HCT116 (cell line): ENCODE results near the gene PRPF6. TPM values are rescaled to one million over a fixed set of nuclear protein-coding genes. Genes with fewer than 3 reads are reported as not detected.
A peak's percentile ranks its signal among the peaks of the same experiment; 100 is the strongest.

Experiments
- ATAC-seq: fragments of 200-7000 bp; cut with Tn5 transposase; 2 replicates; pipeline ENCODE4 v1.9.1; 2020; ENCODE audit warnings: mild to moderate bottlenecking, moderate library complexity
- BruUV-seq: library from RNA; stranded (reverse); fragments of 400-500 nt; replicated peaks from 2 replicates; lab custom pipeline; 2021; lab: Mats Ljungman, UMichigan
- CTCF ChIA-PET: fragments of 300-600 bp; sonication (Branson Sonifier 250); formaldehyde crosslinking; loops from one replicate; lab custom pipeline; 2021; ENCODE audit warnings: antibody characterized with exemption; lab: Charles Lee
- POLR2A ChIA-PET: fragments of 300-600, 350-600 bp; sonication (Branson Sonifier 250); formaldehyde crosslinking; loops from one replicate; lab custom pipeline; 2021; ENCODE audit warnings: antibody characterized with exemption; lab: Charles Lee
- RAD21 ChIA-PET, 2 experiments: fragments of 300-600 bp; sonication (Branson Sonifier 250); formaldehyde crosslinking; loops; one replicate each; lab custom pipeline; 2023; ENCODE audit warnings: low total read pairs in 2 of 2; ENCODE audit not compliant: uncharacterized antibody in 2 of 2, unreplicated experiment in 2 of 2, low non-redundant PET in 1 of 2; lab: Charles Lee
- DNase-seq: peaks from one replicate; pipeline ENCODE4 v3.0.0-alpha.2; 2010; ENCODE audit warnings: low read depth, low spot score
- H2AFZ ChIP-seq: fragments of 200-600 bp; shearing (Covaris generic), sonication (generic); 2 replicates; pipeline ENCODE4 v1.6.1; 2017; ENCODE audit warnings: low read depth, mixed run types, mixed read lengths, antibody characterized with exemption, low read length; ENCODE audit not compliant: poor library complexity, severe bottlenecking
- H3K27ac ChIP-seq: 2 replicates; pipeline ENCODE4 v1.5.1; 2012; ENCODE audit warnings: low read depth, low read length
- H3K27me3 ChIP-seq: fragments of 200-600 bp; sonication (generic); 2 replicates; pipeline ENCODE4 v1.6.1; 2016; ENCODE audit warnings: mixed run types, low read length, mixed read lengths; ENCODE audit not compliant: insufficient read depth
- H3K36me3 ChIP-seq, 2 experiments: fragments of 200-500 bp in 1 of 2; fragments of 200-600 bp in 1 of 2; sonication (Bioruptor generic) in 1 of 2; sonication (generic) in 1 of 2; 2 replicates each; pipeline versions ENCODE4 v1.5.1 to v1.6.1; 2014 to 2016; ENCODE audit warnings: low read length in 2 of 2, inconsistent platforms in 1 of 2, mixed read lengths in 1 of 2, mixed run types in 1 of 2; ENCODE audit not compliant: insufficient read depth in 2 of 2, control insufficient read depth in 1 of 2
- H3K4me1 ChIP-seq, 2 experiments: fragments of 200-600 bp in 1 of 2; sonication (generic) in 1 of 2; 2 replicates each; pipeline versions ENCODE4 v1.5.1 to v1.6.1; 2012 to 2017; ENCODE audit warnings: low read length in 2 of 2, inconsistent platforms in 1 of 2, mild to moderate bottlenecking in 1 of 2, mixed read lengths in 1 of 2, mixed run types in 1 of 2, moderate library complexity in 1 of 2; ENCODE audit not compliant: insufficient read depth in 2 of 2, control insufficient read depth in 1 of 2
- H3K4me2 ChIP-seq: fragments of 200-600 bp; sonication (generic); 2 replicates; pipeline ENCODE4 v1.6.1; 2017; ENCODE audit warnings: mixed run types, low read length, mixed read lengths
- H3K4me3 ChIP-seq, 2 experiments: fragments of 200-600 bp in 1 of 2; sonication (generic) in 1 of 2; replicated peaks in 1 of 2; 2 replicates each; pipeline ENCODE4 v1.5.1; 2011 to 2016; ENCODE audit warnings: low read length in 2 of 2, control low read depth in 1 of 2, low read depth in 1 of 2, mild to moderate bottlenecking in 1 of 2, mixed read lengths in 1 of 2, mixed run types in 1 of 2
- H3K79me2 ChIP-seq: fragments of 200-600 bp; sonication (generic); 2 replicates; pipeline ENCODE4 v1.6.1; 2017; ENCODE audit warnings: mild to moderate bottlenecking, mixed run types, low read length, moderate library complexity, mixed read lengths; ENCODE audit not compliant: insufficient read depth
- H3K9ac ChIP-seq: fragments of 200-600 bp; sonication (generic); 2 replicates; pipeline ENCODE4 v1.6.1; 2016; ENCODE audit warnings: low read length, mixed read lengths
- H3K9me2 ChIP-seq: fragments of 200-600 bp; sonication (generic), shearing (Covaris generic); 2 replicates; pipeline ENCODE4 v1.6.1; 2017; ENCODE audit warnings: mixed run types, mild to moderate bottlenecking, moderate library complexity; ENCODE audit not compliant: insufficient read depth
- H3K9me3 ChIP-seq, 2 experiments: fragments of 200-500 bp in 1 of 2; fragments of 200-600 bp in 1 of 2; sonication (Bioruptor generic) in 1 of 2; sonication (generic) in 1 of 2; 2 replicates each; pipeline ENCODE4 v1.6.1; 2014 to 2017; ENCODE audit warnings: low read length in 2 of 2, mixed read lengths in 2 of 2, inconsistent platforms in 1 of 2, low read depth in 1 of 2, mild to moderate bottlenecking in 1 of 2, mixed run types in 1 of 2, moderate library complexity in 1 of 2; ENCODE audit not compliant: control insufficient read depth in 1 of 2, insufficient read depth in 1 of 2
- H4K20me1 ChIP-seq: fragments of 200-600 bp; sonication (generic), shearing (Covaris generic); 2 replicates; pipeline ENCODE4 v1.6.1; 2017; ENCODE audit warnings: mixed run types, mild to moderate bottlenecking, moderate library complexity; ENCODE audit not compliant: insufficient read depth
- ZFX ChIP-seq: fragments of 450-650 bp; IDR thresholded peaks from 2 replicates; pipeline ENCODE4 v1.6.1; 2017
- intact Hi-C: fragments of 100-400 bp; cut with micrococcal nuclease; formaldehyde crosslinking; loops from 2 replicates; pipeline ENCODE4 v1.10.0; 2022
- total RNA-seq: library from RNA; stranded (reverse); gene quantifications from one replicate; pipeline ENCODE4 v1.2.1, GENCODE V29; 2021; ENCODE audit not compliant: unreplicated experiment
- TF ChIP-seq, protein P1 (sequence below), 3 experiments: fragments of 200-600 bp in 1 of 3; sonication (generic) in 1 of 3; IDR thresholded peaks in 2 of 3; conservative IDR thresholded peaks in 1 of 3; 2 replicates each; pipeline ENCODE4 v1.5.1; 2012 to 2017; ENCODE audit warnings: low read depth in 2 of 3, low read length in 2 of 3, antibody characterized with exemption in 1 of 3, borderline replicate concordance in 1 of 3, control low read depth in 1 of 3, mild to moderate bottlenecking in 1 of 3, mixed read lengths in 1 of 3, mixed run types in 1 of 3, moderate library complexity in 1 of 3; ENCODE audit not compliant: insufficient read depth in 1 of 3

Gene PRPF6
- total RNA-seq, 1 experiment from 2014 or later: 74.9 TPM

DNA sequence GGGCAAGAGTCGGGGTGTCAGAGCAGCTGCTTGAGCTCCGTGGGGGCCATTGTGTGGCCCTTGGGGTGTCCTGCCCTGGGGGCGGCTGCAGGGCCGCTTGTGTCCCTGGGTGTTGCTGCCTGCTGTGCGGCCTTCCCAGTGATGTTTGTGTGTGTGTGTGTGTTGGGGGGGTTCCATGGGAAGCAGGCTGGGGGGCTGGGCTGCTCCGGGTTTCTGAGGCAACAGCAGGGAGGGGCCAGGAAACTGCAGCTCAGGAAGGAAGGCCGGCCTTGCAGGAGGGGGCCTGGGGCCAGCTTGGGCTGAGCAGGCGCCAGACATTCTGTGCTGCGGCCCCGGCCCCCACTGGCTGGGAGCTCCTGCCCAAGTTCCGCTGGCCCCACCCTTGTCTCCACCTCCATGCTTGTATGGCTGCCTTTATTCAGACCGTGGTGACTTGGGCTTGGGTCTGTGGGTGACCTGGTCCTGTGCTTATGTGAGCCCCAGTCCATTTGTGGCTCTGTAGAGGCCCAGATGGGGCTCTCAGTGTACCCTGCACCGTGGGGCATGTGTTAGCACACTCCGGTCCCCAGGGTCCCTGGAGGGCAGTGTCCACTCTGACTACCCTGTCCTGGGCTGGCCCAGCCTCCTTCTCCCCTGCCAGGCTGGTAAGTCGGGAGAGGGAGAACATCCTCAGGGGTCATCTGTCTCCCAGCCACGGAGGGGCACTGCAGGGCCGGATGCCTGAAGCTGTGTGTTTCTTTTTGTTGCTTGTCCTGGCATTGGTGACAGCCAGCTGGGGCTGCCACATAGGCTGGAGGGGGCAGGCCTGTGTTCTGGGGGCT, 73.1 kb downstream of the PRPF6 start:
- H2AFZ ChIP-seq: no peak overlapping the region
- BruUV-seq: no TSS peak
- peak overlapping the region; percentile 23; the same call in 1 of the 2 replicates for H3K27ac ChIP-seq

More for the DNA sequence above, 73.1 kb downstream of the PRPF6 start:
- no peak overlapping the region for H3K9ac ChIP-seq
- DNase-seq (peak; percentile 29), ATAC-seq (peak; percentile 41)
- CTCF ChIA-PET: interaction anchor here (1.0 to 2.9 kb wide), 7 partner anchors 9 to 79 kb away, joined by 3 to 35 read pairs (median 4); partner anchors contain the start of genes PRPF6 and TCEA2
- H3K9me2 ChIP-seq: no peaks in the 10 kb centered on the region
- H3K4me1 ChIP-seq: peaks cover 16 to 43% of the 10 kb centered on the region in 2 experiments
- H3K4me3 ChIP-seq: no peak overlapping the region
- intact Hi-C loops: loop anchor here (10.0 kb wide), 1 partner anchor 349 kb away; the partner anchor contains the start of genes ARFRP1 and ZGPAT
- no peaks in the 10 kb centered on the region for H3K79me2 ChIP-seq
- no peaks in the 10 kb centered on the region for H3K9me3 ChIP-seq
- RAD21 ChIA-PET: interaction anchor here in 1 of 2 experiments (0.8 kb wide), 1 partner anchor 81 kb away, joined by 3 read pairs; no protein-coding TSS in a partner anchor
- no peaks in the 10 kb centered on the region for H4K20me1 ChIP-seq
- peak overlapping the region; percentile 45 for H3K4me2 ChIP-seq
- TF ChIP-seq, protein P1, sequence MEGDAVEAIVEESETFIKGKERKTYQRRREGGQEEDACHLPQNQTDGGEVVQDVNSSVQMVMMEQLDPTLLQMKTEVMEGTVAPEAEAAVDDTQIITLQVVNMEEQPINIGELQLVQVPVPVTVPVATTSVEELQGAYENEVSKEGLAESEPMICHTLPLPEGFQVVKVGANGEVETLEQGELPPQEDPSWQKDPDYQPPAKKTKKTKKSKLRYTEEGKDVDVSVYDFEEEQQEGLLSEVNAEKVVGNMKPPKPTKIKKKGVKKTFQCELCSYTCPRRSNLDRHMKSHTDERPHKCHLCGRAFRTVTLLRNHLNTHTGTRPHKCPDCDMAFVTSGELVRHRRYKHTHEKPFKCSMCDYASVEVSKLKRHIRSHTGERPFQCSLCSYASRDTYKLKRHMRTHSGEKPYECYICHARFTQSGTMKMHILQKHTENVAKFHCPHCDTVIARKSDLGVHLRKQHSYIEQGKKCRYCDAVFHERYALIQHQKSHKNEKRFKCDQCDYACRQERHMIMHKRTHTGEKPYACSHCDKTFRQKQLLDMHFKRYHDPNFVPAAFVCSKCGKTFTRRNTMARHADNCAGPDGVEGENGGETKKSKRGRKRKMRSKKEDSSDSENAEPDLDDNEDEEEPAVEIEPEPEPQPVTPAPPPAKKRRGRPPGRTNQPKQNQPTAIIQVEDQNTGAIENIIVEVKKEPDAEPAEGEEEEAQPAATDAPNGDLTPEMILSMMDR (IDR thresholded peaks at IDR 0.05 in 2 of 3, conservative IDR thresholded peaks at IDR 0.05 in 1 of 3; ENCODE audit: borderline replicate concordance in 1 of 3, insufficient read depth in 1 of 3, low read depth in 2 of 3, low read length in 2 of 3): peak in 2 of 3 experiments; percentile 49 to 52; a peak in 4 of 6 replicates
- no peak for TF ChIP-seq ZFX
- TF ChIP-seq, all 23 proteins: peak for 1
- no peaks in the 10 kb centered on the region for H3K36me3 ChIP-seq
- POLR2A ChIA-PET: interaction anchor here (1.3 to 2.2 kb wide), 3 partner anchors 9 to 11 kb away, joined by 3 to 7 read pairs (median 3); partner anchors contain the start of gene TCEA2
- no peaks in the 10 kb centered on the region for H3K27me3 ChIP-seq
